HG03432 (cell line): ENCODE measurements around the gene ITPA.
"Not testable (repeated sequence)": the region's sequence is repeated elsewhere in the genome, so short reads cannot be mapped to it uniquely, and the experiment has no call there.

Source experiments
- ATAC-seq: cut with Tn5 transposase; IDR thresholded peaks from one replicate; pipeline ENCODE4 v1.9.1; 2021; ENCODE audit warnings: mild to moderate bottlenecking, moderate library complexity; ENCODE audit not compliant: unreplicated experiment

ITPA gene

DNA sequence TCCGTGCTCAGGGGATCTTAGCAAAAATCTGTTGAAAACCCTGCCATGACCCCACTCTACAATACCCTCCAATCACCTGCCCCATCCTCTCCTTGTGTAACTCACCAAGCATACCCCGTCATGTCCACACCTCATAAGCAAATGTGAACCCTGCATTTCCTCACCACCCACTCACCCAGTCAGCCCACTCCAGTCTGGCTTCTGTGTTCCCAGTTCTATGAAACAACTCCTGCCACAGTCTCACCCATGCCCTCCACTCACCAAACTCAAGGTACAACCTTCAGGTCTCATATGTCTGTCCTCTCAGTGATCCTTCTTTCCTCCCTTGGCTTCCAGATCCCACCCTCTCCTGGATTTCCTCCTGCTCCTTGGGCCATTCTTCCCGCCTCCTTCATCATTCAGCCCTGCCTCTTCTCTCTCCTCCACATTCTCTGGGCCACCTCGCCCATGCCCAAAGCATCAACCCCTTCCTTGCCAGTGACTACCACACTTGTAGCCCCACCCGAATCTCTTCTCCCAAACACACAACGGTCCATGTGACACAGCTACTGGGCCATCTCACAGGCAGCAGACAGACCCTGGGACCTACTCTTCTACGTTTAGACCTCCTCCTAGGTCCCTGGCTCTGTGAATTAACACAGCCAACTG, 13.6 kb upstream of the ITPA start:
- ATAC-seq: no peak

DNA sequence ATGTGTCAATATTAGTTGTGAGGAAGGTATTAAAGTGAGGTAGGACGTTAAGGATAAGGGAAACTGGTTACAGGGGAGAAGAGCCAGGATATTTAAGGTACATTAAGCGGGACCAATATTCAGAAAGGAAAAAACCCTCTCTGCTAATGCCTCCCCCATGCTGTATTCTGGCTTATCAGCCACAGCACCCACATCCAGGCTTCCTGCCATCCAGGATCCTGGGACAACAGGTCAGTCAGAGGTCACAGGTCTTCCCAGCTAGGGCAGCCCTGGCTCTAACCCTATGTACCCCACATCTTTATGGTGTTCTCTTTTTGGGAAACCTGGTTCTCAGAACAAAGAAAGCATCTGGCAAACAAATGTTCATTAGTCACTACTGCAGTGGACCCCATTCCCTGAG, 10.1 kb upstream of the ITPA start:
- no peak for ATAC-seq

- ATAC-seq: no peak
Observed at GRCh38 chr20:3199976-3200755, 9.1 kb upstream of the ITPA start.

DNA sequence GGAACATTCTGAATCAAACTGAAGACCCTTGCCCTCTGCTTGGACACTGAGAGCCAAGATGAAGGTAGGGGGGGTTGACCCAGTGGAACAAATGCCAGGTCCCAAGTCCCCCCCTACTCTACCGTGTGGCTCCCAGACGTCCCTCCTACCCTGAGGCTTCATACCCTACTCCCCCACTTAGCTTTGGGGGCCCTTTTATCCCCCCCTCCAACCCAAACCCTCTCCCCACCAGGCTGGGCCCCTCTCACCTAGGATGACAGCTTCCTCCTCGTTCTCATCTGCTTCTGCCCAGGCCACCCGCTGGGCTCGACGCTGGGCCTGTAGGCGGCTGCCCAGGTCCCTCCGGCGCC, 6.4 kb upstream of the ITPA start:
- no peak for ATAC-seq

DNA sequence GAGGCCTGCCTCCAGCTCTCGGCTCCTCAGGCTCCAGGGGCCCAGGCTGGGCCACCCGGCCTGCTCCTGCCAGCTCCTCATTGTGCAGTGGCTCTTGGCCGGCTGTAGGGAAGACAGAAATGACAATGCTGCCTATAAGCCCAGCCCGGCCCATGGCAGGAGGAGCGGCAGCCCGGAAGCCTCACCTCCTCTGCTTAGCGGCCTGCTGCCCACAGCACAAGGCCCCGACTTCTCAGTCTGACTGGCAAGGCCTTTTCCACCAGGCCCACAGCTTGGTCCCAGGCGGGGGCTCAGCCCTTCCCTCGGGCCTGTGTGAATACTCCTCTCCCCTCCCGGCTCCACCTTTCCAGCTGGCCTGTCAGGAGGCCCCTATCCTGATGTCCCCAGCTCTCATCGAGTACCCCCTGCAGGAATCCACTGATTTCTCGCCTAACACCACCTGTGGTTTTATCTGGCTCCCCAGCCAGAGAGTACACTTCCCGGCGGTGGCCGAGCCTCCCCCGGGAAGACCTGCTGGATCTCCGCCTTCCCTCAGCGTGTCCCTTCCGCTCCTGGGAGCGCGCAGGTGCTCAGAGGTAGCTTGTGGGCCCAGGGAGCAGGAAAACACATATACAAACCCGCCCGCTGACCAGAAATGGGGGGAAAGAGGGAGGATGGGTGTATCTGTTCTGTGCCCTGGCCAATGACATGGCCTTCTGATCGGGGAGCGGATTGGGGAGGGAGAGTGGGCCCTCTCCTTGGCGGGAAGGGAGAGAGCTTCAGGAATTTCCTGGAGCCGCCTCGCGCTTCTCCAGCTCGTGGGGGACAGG, 5.8 kb upstream of the ITPA start:
- peak; percentile 23 for ATAC-seq

DNA sequence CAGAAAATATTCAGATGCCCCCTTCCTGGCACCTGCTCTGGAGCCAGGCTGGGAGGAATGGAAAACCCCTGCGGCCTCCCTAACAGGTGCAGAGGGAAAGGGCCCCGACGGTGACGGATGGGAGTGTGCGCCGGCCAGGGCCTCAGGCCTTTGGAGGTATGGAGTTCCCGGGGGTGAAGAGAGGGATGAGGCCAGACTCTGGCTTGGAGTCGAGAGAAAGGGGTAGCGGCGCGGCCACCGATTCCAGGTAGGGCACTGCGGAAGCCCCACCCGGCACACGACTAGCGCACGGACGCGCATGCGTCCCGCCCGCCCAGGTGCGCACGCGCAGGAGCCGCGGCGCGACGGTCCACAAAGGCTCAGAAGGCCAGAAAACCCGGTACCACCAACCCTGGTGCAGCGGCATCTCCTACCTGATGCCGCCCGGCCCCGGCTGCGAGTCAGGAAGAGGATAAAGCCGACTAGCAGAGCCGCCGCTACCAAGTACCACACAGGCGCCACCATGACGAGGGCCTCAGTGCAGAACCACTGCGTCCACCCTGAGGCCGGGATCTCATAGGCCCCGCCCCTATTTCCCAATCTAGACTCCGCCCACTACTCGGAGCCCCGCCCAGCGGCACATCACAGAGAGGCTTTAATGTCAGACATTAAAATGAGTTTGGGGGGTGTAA, 5.0 kb upstream of the ITPA start, which contains the start of gene DDRGK1:
Gene DDRGK1 (minus strand): TSS at position 559 of the 671 bp plus-strand sequence. CDS start 55 bp downstream, at position 504.
- ATAC-seq: peak; percentile 85

DNA sequence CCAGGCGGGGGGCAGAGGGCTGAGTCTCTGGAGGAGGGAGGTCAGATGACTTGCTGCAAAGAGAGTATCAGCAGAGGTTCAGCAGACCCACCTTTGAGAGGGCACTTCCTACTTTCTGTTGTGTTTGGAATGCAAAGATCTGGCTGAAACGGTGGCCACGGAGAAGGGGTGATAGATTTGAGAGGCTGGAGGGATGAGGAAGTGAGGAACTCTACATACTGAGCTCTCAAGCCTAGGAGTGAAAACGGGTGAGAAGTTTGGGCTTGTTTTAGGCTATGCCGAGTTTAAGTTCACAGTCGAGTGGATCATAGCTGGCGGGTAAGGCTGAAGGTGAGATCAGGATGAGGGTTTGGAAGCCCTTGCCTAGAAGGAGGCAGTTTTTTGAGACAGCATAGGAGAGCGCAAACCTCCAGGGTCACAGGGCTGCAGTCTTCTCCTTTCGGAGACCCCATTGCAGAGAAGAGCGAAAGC, 477 bp upstream of the ITPA start:
- no peak for ATAC-seq

DNA sequence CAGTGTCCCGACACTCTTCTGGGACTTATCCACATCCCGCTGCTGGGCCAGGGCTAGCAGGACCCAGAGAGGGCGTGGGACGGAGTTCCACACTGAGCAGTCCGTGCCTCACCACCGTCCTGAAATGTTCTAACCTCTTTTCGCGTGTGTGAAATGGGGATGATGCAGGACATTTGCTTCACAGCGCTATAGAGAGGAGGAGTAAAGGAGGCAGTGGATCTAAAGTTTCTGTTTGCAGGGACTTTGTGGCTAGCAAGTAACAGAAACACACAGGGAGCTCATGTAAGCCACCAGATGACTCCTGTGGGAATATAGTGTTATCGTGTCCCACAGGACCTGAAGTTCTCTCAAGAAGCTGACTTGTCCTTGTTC, 634 bp downstream of the ITPA start:
- no peak for ATAC-seq

GRCh38 chr20:3210346-3210745, 1.0 kb downstream of the ITPA start:
- ATAC-seq: no peak

GRCh38 chr20:3213226-3213625, 3.9 kb downstream of the ITPA start:
- no peak for ATAC-seq

- ATAC-seq: not testable (repeated sequence)
Observed at GRCh38 chr20:3215359-3215917, 6.1 kb downstream of the ITPA start.

- ATAC-seq: peak; percentile 65
Observed at GRCh38 chr20:3218307-3218988, 9.2 kb downstream of the ITPA start.

DNA sequence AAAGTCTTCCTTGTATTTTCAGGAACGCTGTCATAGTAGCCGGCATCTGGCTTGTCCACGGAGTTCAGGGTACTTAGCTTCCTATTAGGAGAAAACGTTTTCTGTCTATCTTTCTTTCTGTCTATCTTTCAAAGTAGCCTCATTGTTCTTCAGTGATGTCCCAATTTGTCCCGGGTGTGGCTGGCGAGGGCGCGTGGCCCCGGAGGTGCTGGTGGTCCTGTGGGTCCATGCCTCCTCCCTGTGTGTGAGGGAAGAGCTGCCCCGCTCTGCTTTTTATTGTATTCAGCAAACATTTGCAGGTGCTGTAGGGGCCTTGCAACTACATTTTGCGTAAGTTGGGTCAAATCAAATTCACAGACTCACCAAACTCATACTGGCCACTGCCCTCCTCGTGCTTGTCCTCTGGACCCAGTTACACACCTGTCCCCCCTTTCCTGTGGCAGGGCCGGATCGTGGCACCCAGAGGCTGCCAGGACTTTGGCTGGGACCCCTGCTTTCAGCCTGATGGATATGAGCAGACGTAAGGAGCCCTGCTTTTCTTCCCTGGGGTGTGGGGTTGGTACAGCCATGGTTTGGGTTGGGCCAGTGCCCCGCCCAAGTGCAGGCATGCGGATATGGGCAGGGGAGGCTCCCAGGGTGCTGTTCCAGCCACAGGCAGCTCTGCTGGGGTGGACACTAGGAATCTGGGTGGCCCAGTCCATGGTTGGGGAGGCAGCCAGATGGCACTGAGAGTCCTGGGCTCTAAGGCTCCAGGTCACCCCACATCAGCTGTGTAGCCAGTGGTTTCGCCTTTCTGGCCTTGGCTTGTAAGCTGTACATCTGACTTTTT, 12.3 kb downstream of the ITPA start:
- ATAC-seq: no peak

- ATAC-seq: peak; percentile 71
Observed at GRCh38 chr20:3222635-3223600, 13.6 kb downstream of the ITPA start.

GRCh38 chr20:3223651-3223993, 14.3 kb downstream of the ITPA start:
- no peak for ATAC-seq

GRCh38 chr20:3223994-3224680, 14.8 kb downstream of the ITPA start:
- ATAC-seq: no peak

DNA sequence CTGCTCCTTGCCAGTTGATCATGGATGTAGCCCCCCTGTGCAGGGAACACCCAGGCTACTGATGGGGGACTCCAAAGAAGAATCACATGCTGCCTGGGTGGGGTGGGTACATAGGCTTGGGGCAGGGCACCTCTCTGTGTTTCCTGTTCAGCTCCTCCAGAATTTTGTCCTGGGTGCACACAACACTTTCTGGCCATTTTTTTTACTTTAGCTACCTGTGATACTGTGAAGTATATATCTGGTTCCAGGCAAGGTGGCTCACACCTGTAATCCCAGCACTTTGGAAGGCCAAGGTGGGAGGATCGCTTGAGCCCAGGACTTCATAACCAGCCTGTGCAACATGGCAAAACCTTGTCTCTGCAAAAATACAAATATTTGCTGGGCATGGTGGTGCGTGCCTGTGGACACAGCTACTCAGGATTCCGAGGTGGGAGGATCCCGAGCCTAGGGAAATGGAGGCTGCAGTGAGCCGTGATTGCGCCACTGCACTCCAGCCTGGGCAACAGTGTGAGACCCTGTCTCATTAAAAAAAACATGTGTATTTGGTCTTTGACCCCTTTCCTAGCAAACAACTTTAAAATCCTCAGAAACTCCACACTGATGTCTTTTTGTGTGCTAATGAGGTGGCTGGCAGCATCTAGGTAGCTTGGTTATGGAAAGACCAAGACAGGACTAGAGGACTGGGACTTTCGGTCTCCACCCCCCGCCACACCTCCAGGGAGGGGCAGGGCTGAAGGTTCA, 15.6 kb downstream of the ITPA start:
- no peak for ATAC-seq
